Caco-2 (cell line): Measurements from ENCODE around the gene LDHD. TPM values are rescaled to one million over a fixed set of nuclear protein-coding genes. Genes with fewer than 3 reads are reported as not detected.

Experiments used
- BruUV-seq: library from RNA; stranded (reverse); fragments of 400-500 nt; replicated peaks from 2 replicates; lab custom pipeline; 2021; lab: Mats Ljungman, UMichigan
- CTCF ChIA-PET: fragments of 300-600 bp; sonication (Branson Sonifier 250); formaldehyde crosslinking; loops from one replicate; lab custom pipeline; 2022; ENCODE audit warnings: antibody characterized with exemption; lab: Charles Lee
- POLR2A ChIA-PET: fragments of 300-600 bp; sonication (Branson Sonifier 250); formaldehyde crosslinking; loops from one replicate; lab custom pipeline; 2022; ENCODE audit warnings: antibody characterized with exemption; lab: Charles Lee
- DNase-seq, 2 experiments: peaks; one replicate each; pipeline versions ENCODE4 v3.0.0 to v3.0.0-alpha.2; 2020 to 2022
- H3K27me3 ChIP-seq: replicated peaks from 2 replicates; pipeline ENCODE4 v1.6.0; 2011; ENCODE audit warnings: low read length; ENCODE audit not compliant: control insufficient read depth, insufficient read depth
- H3K36me3 ChIP-seq: 2 replicates; pipeline ENCODE4 v1.5.1; 2011; ENCODE audit warnings: low read length; ENCODE audit not compliant: control insufficient read depth, insufficient read depth
- H3K4me1 ChIP-seq: fragments of 250-450 bp; sonication (Bioruptor Pico); 2 replicates; pipeline ENCODE4 v1.5.1; 2020; ENCODE audit warnings: mild to moderate bottlenecking
- H3K4me3 ChIP-seq: 2 replicates; pipeline ENCODE4 v1.5.1; 2011; ENCODE audit warnings: low read depth, mild to moderate bottlenecking, control low read depth, low read length
- H3K9me3 ChIP-seq: fragments of 250-450 bp; sonication (Bioruptor Pico); 2 replicates; pipeline ENCODE4 v1.5.1; 2020; ENCODE audit warnings: mild to moderate bottlenecking, moderate library complexity
- H3K27ac Mint-ChIP-seq: one replicate; pipeline ENCODE4 v1.8.0; 2022; ENCODE audit warnings: mixed read lengths; ENCODE audit not compliant: unreplicated experiment
- H3K27me3 Mint-ChIP-seq: one replicate; pipeline ENCODE4 v1.8.0; 2022; ENCODE audit warnings: mixed read lengths; ENCODE audit not compliant: insufficient read depth, unreplicated experiment
- H3K36me3 Mint-ChIP-seq: one replicate; pipeline ENCODE4 v1.8.0; 2022; ENCODE audit warnings: mild to moderate bottlenecking, mixed read lengths; ENCODE audit not compliant: insufficient read depth, unreplicated experiment
- H3K4me1 Mint-ChIP-seq: one replicate; pipeline ENCODE4 v1.8.0; 2022; ENCODE audit warnings: low read depth, mixed read lengths; ENCODE audit not compliant: unreplicated experiment
- H3K4me3 Mint-ChIP-seq: one replicate; pipeline ENCODE4 v1.8.0; 2022; ENCODE audit warnings: mild to moderate bottlenecking, moderate library complexity, mixed read lengths; ENCODE audit not compliant: unreplicated experiment
- H3K9me3 Mint-ChIP-seq: one replicate; pipeline ENCODE4 v1.8.0; 2022; ENCODE audit warnings: mixed read lengths; ENCODE audit not compliant: unreplicated experiment
- intact Hi-C: fragments of 100-400 bp; cut with micrococcal nuclease; formaldehyde crosslinking; loops from one replicate; pipeline ENCODE4 v1.10.0; 2022; ENCODE audit not compliant: unreplicated experiment
- total RNA-seq: library from RNA; stranded (reverse); gene quantifications from 2 replicates; pipeline ENCODE4 v1.2.3, GENCODE V29; 2022
- TF ChIP-seq, protein P1 (sequence below), 2 experiments: fragments of 200-600 bp in 1 of 2; IDR thresholded peaks; 1 replicate in 1 of 2; 2 replicates in 1 of 2; pipeline versions ENCODE4 v1.5.1 to v1.8.0; 2011 to 2022; ENCODE audit warnings: antibody characterized with exemption in 1 of 2, control low read depth in 1 of 2, inconsistent platforms in 1 of 2, low read depth in 1 of 2, low read length in 1 of 2, mild to moderate bottlenecking in 1 of 2, moderate library complexity in 1 of 2; ENCODE audit not compliant: insufficient read depth in 1 of 2, severe bottlenecking in 1 of 2, unreplicated experiment in 1 of 2

LDHD gene
- total RNA-seq, 1 experiment from 2014 or later = 4.1 TPM

DNA sequence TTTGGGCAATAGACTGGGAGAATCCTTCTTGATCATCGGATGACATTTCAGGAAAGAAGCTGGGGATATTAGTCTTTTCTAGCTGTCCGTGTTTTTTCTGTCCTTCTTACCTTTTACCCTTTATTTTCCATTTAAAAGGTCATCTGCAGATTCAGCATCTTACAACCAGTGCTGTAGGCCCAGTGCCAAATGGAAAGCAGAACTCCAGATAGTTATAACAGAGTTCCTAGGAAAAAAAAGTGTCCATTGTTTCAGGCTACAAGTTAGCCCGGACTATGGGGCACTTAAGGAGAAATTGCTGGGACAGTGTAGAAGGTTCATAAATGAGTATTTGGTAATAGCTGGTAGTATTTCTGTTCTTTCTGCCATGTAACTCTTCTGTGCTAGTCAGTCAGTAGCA lies 28.4 kb downstream of the LDHD start:
- POLR2A ChIA-PET = no interaction called here
- no peak overlapping the region for H3K4me3 Mint-ChIP-seq
- H3K4me3 ChIP-seq = no peak overlapping the region
- H3K9me3 Mint-ChIP-seq = no peaks in the 10 kb centered on the region
- peaks cover 31% of the 10 kb centered on the region for H3K4me1 Mint-ChIP-seq
- no peaks in the 10 kb centered on the region for H3K27me3 ChIP-seq
- peaks cover 43% of the 10 kb centered on the region for H3K4me1 ChIP-seq
- intact Hi-C loops = no loop called here
- peaks cover 3% of the 10 kb centered on the region; the same call in 1 of the 2 replicates for H3K36me3 ChIP-seq
- CTCF ChIA-PET = no interaction called here
- no peak for DNase-seq
- peaks cover 19% of the 10 kb centered on the region for H3K36me3 Mint-ChIP-seq
- no peaks in the 10 kb centered on the region for H3K9me3 ChIP-seq
- no peak overlapping the region for H3K27ac Mint-ChIP-seq
- BruUV-seq = no TSS peak
- TF ChIP-seq, protein P1, sequence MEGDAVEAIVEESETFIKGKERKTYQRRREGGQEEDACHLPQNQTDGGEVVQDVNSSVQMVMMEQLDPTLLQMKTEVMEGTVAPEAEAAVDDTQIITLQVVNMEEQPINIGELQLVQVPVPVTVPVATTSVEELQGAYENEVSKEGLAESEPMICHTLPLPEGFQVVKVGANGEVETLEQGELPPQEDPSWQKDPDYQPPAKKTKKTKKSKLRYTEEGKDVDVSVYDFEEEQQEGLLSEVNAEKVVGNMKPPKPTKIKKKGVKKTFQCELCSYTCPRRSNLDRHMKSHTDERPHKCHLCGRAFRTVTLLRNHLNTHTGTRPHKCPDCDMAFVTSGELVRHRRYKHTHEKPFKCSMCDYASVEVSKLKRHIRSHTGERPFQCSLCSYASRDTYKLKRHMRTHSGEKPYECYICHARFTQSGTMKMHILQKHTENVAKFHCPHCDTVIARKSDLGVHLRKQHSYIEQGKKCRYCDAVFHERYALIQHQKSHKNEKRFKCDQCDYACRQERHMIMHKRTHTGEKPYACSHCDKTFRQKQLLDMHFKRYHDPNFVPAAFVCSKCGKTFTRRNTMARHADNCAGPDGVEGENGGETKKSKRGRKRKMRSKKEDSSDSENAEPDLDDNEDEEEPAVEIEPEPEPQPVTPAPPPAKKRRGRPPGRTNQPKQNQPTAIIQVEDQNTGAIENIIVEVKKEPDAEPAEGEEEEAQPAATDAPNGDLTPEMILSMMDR (IDR thresholded peaks at IDR 0.05; ENCODE audit: insufficient read depth in 1 of 2, low read depth in 1 of 2, low read length in 1 of 2, severe bottlenecking in 1 of 2, unreplicated experiment in 1 of 2) = no peak
- no peaks in the 10 kb centered on the region for H3K27me3 Mint-ChIP-seq

DNA sequence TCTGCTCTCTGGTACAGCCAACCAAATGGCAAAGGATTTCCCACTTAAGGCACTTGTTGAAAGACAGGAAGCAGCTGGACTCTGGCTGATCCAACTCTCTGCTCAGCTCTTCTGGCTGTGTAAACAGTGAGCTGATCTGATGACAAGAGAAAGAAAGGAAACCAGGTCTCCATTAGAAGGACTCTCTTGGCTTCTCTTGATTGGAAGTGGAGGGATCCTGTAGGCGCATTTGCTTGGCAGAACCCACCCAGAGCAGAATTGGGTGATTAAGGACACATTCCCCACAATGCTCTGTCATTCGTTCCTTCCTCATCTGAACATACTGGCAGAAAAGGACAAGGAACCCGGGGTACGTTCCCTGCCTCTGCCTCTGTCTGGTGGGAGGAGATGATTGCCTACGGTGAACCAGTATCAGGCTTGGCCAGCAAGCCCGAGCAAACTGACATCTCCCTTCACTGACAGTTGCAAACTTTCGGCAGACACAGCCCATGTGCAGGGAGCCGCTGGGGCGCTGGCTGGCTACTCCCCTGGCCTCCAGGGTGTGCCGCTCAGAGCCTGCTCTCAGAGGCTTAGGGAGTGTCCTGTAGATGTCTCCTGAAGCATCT lies 29.1 kb downstream of the LDHD start:
- Mint-ChIP-seq H3K27ac (no peak overlapping the region), H3K36me3 (peaks cover 16% of the 10 kb centered on the region), H3K4me1 (peaks cover 30% of the 10 kb centered on the region), H3K27me3 (no peaks in the 10 kb centered on the region), H3K4me3 (no peak overlapping the region), H3K9me3 (no peaks in the 10 kb centered on the region)
- Histone ChIP-seq H3K27me3 (no peaks in the 10 kb centered on the region), H3K4me3 (no peak overlapping the region), H3K4me1 (peaks cover 38% of the 10 kb centered on the region), H3K36me3 (peaks cover 3% of the 10 kb centered on the region; the same call in 1 of the 2 replicates), H3K9me3 (no peaks in the 10 kb centered on the region)
- intact Hi-C loops = no loop called here
- no peak for DNase-seq
- BruUV-seq = no TSS peak
- TF ChIP-seq, protein P1 (IDR thresholded peaks at IDR 0.05; ENCODE audit: insufficient read depth in 1 of 2, low read depth in 1 of 2, low read length in 1 of 2, severe bottlenecking in 1 of 2, unreplicated experiment in 1 of 2) = no peak
- POLR2A ChIA-PET = no interaction called here
- CTCF ChIA-PET = interaction anchor here (1.2 kb wide), 1 partner anchor 9 kb away, joined by 3 read pairs; no protein-coding TSS in a partner anchor

DNA sequence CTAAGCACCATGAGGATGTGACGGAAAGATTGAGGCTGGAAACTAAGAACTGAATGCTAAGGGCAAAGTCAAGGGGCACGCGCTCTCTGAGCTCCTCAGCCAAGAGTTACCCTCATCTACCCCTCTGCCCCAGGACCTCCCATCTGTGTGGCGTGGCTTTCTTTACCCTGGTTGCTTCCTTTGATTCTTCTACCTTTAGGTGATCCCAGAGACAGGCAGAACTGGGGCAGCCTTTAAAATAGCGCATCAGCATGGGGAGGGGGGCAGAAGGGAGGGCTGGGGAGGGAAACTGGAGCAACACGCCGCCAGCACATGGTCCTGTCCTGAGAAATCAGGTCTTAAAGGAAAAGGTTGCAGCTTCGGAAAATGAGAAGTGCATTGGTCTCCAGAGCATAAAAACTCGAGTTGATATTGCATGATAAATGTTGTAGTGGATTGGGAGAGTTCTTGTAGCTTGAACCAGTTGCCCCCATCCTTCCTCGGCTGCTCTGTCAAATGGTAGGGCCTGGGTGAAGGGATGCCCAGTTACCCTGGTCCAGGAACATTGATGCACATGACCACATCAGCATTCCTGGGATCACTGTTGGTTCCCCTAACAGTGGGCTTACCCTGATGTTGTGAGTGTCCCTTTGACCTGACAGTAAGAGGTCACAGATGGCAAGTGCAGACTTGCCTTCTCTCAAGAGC lies 29.7 kb downstream of the LDHD start:
- peaks cover 24% of the 10 kb centered on the region for H3K4me1 Mint-ChIP-seq
- H3K27ac Mint-ChIP-seq = no peak overlapping the region
- TF ChIP-seq, protein P1 (IDR thresholded peaks at IDR 0.05; ENCODE audit: insufficient read depth in 1 of 2, low read depth in 1 of 2, low read length in 1 of 2, severe bottlenecking in 1 of 2, unreplicated experiment in 1 of 2) = no peak
- no TSS peak for BruUV-seq
- H3K4me3 ChIP-seq = no peak overlapping the region
- peaks cover 3% of the 10 kb centered on the region; the same call in 1 of the 2 replicates for H3K36me3 ChIP-seq
- no peak for DNase-seq
- H3K27me3 ChIP-seq = no peaks in the 10 kb centered on the region
- H3K36me3 Mint-ChIP-seq = peaks cover 10% of the 10 kb centered on the region
- ChIA-PET CTCF (interaction anchor here (1.2 kb wide), 1 partner anchor 10 kb away, joined by 3 read pairs; no protein-coding TSS in a partner anchor), POLR2A (no interaction called here)
- no peak overlapping the region for H3K4me3 Mint-ChIP-seq
- no peaks in the 10 kb centered on the region for H3K9me3 Mint-ChIP-seq
- no peaks in the 10 kb centered on the region for H3K27me3 Mint-ChIP-seq
- H3K4me1 ChIP-seq = peaks cover 33% of the 10 kb centered on the region
- H3K9me3 ChIP-seq = no peaks in the 10 kb centered on the region
- intact Hi-C loops = no loop called here
